ENCODE measurements around the gene NDUFS8.

Gene NDUFS8

GRCh38 chr11:68009391-68010089, 20.9 kb upstream of the NDUFS8 start:
- H3K4me3 ChIP-seq (ENCODE audit: low read length): no peak overlapping the region
- no peak for TF ChIP-seq ZNF274 (IDR thresholded peaks at IDR 0.05; ENCODE audit: low read depth, low read length)

GRCh38 chr11:68010090-68011041, 20.1 kb upstream of the NDUFS8 start, which contains the start of gene ALDH3B1:
ALDH3B1 (plus strand) TSS chr11:68010327; CDS start chr11:68015298, 4,971 bp downstream.
- H3K4me3 ChIP-seq (ENCODE audit: low read length): no peak within 1 kb of the TSS
- no peak for TF ChIP-seq ZNF274 (IDR thresholded peaks at IDR 0.05; ENCODE audit: low read depth, low read length)

GRCh38 chr11:68011051-68011943, 19.2 kb upstream of the NDUFS8 start:
- TF ChIP-seq ZNF274 (IDR thresholded peaks at IDR 0.05; ENCODE audit: low read depth, low read length): no peak
- H3K4me3 ChIP-seq (ENCODE audit: low read length): no peak overlapping the region

- no peak overlapping the region for H3K4me3 ChIP-seq (ENCODE audit: low read length)
- no peak for TF ChIP-seq ZNF274 (IDR thresholded peaks at IDR 0.05; ENCODE audit: low read depth, low read length)
Observed at GRCh38 chr11:68012044-68012842, 18.2 kb upstream of the NDUFS8 start.

- no peak overlapping the region for H3K4me3 ChIP-seq (ENCODE audit: low read length)
- no peak for TF ChIP-seq ZNF274 (IDR thresholded peaks at IDR 0.05; ENCODE audit: low read depth, low read length)
Observed at GRCh38 chr11:68012843-68013610, 17.5 kb upstream of the NDUFS8 start.

GRCh38 chr11:68013611-68014156, 16.8 kb upstream of the NDUFS8 start:
- TF ChIP-seq ZNF274 (IDR thresholded peaks at IDR 0.05; ENCODE audit: low read depth, low read length): no peak
- no peak overlapping the region for H3K4me3 ChIP-seq (ENCODE audit: low read length)

- no peak for TF ChIP-seq ZNF274 (IDR thresholded peaks at IDR 0.05; ENCODE audit: low read depth, low read length)
- no peak overlapping the region for H3K4me3 ChIP-seq (ENCODE audit: low read length)
Observed at GRCh38 chr11:68014157-68014946, 16.1 kb upstream of the NDUFS8 start.

- TF ChIP-seq ZNF274 (IDR thresholded peaks at IDR 0.05; ENCODE audit: low read depth, low read length): no peak
- no peak overlapping the region for H3K4me3 ChIP-seq (ENCODE audit: low read length)
Observed at GRCh38 chr11:68014947-68015447, 15.5 kb upstream of the NDUFS8 start.

GRCh38 chr11:68015467-68015866, 15.0 kb upstream of the NDUFS8 start:
- TF ChIP-seq ZNF274 (IDR thresholded peaks at IDR 0.05; ENCODE audit: low read depth, low read length): no peak
- H3K4me3 ChIP-seq (ENCODE audit: low read length): no peak overlapping the region

GRCh38 chr11:68016161-68016903, 14.1 kb upstream of the NDUFS8 start:
- no peak overlapping the region for H3K4me3 ChIP-seq (ENCODE audit: low read length)
- TF ChIP-seq ZNF274 (IDR thresholded peaks at IDR 0.05; ENCODE audit: low read depth, low read length): no peak

Measured in GM08714 (cell line).